Measurements from ENCODE around the gene ARMCX1. TPM values are rescaled to one million over a fixed set of nuclear protein-coding genes. Genes with fewer than 3 reads are reported as not detected.

ARMCX1 gene
- total and polyA plus RNA-seq, 10 of the 15 experiments (the other 5 are each of a cell fraction or from before 2014, with no cell fraction given) = 0.02 to 0.07 (median 0.05) TPM; not detected in 7

DNA sequence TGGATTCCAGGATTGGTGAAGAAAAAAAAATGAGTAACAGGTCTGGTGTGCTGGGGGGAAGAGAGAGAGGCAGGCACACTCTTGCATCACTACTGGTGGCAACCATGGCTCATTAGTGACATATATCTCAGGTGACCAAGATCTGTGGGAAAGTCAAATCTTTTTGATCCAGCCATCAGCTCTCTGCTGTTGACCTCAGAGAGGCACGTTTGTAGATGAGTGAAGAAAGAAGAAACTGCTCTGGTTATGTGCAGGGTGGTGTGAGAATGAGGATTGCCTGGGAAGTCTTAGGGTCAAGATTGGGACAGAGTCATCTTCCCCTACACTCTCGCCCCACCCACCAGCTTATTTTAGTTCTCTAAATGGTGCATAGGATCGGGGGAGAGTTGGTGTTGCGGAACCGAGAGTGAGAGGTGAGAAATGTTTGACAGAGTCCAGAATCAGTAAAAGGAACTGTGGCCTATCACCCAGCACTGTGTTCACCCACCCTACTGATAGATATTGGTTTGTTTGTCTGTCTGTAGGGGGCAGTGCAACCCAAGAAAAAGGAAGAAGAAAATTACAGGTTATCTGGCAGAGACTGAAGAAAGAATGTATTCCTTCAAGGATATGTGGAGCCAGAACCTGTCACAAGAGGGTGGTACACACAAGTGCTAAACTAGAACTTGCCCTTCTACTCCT lies 45.5 kb downstream of the ARMCX1 start (continued):
- TF ChIP-seq NKRF (conservative IDR thresholded peaks at IDR 0.05) (no peak), BCL11A (IDR thresholded peaks at IDR 0.05; ENCODE audit: low read depth, low read length) (no peak), MAX (IDR thresholded peaks at IDR 0.05; ENCODE audit: low read depth, low read length) (no peak), STAT3 (IDR thresholded peaks at IDR 0.05; ENCODE audit: low read depth, low read length) (no peak), BMI1 (IDR thresholded peaks at IDR 0.05; ENCODE audit: borderline replicate concordance) (no peak), LARP7 (IDR thresholded peaks at IDR 0.05) (no peak), FOXM1 (IDR thresholded peaks at IDR 0.05; ENCODE audit: low read depth, low read length) (no peak), HCFC1 (IDR thresholded peaks at IDR 0.05; ENCODE audit: low read length) (no peak), MXI1 (IDR thresholded peaks at IDR 0.05; ENCODE audit: low read depth, low read length) (no peak), NR2F1 (conservative IDR thresholded peaks at IDR 0.05) (peak; percentile 51; the same call in 1 of the 2 replicates), RELA (IDR thresholded peaks at IDR 0.05; ENCODE audit: borderline replicate concordance, partially characterized antibody) (no peak), ZNF207 (IDR thresholded peaks at IDR 0.05; ENCODE audit: borderline replicate concordance) (no peak), CREM (IDR thresholded peaks at IDR 0.05; ENCODE audit: low read depth) (no peak), ZNF592 (IDR thresholded peaks at IDR 0.05) (no peak)
- TF ChIP-seq, protein P1, sequence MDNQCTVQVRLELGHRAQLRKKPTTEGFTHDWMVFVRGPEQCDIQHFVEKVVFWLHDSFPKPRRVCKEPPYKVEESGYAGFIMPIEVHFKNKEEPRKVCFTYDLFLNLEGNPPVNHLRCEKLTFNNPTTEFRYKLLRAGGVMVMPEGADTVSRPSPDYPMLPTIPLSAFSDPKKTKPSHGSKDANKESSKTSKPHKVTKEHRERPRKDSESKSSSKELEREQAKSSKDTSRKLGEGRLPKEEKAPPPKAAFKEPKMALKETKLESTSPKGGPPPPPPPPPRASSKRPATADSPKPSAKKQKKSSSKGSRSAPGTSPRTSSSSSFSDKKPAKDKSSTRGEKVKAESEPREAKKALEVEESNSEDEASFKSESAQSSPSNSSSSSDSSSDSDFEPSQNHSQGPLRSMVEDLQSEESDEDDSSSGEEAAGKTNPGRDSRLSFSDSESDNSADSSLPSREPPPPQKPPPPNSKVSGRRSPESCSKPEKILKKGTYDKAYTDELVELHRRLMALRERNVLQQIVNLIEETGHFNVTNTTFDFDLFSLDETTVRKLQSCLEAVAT (IDR thresholded peaks at IDR 0.05) = no peak
- TF ChIP-seq, protein P2, sequence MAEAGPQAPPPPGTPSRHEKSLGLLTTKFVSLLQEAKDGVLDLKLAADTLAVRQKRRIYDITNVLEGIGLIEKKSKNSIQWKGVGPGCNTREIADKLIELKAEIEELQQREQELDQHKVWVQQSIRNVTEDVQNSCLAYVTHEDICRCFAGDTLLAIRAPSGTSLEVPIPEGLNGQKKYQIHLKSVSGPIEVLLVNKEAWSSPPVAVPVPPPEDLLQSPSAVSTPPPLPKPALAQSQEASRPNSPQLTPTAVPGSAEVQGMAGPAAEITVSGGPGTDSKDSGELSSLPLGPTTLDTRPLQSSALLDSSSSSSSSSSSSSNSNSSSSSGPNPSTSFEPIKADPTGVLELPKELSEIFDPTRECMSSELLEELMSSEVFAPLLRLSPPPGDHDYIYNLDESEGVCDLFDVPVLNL (IDR thresholded peaks at IDR 0.05; ENCODE audit: low read depth, low read length) = no peak
- TF ChIP-seq, protein P3, sequence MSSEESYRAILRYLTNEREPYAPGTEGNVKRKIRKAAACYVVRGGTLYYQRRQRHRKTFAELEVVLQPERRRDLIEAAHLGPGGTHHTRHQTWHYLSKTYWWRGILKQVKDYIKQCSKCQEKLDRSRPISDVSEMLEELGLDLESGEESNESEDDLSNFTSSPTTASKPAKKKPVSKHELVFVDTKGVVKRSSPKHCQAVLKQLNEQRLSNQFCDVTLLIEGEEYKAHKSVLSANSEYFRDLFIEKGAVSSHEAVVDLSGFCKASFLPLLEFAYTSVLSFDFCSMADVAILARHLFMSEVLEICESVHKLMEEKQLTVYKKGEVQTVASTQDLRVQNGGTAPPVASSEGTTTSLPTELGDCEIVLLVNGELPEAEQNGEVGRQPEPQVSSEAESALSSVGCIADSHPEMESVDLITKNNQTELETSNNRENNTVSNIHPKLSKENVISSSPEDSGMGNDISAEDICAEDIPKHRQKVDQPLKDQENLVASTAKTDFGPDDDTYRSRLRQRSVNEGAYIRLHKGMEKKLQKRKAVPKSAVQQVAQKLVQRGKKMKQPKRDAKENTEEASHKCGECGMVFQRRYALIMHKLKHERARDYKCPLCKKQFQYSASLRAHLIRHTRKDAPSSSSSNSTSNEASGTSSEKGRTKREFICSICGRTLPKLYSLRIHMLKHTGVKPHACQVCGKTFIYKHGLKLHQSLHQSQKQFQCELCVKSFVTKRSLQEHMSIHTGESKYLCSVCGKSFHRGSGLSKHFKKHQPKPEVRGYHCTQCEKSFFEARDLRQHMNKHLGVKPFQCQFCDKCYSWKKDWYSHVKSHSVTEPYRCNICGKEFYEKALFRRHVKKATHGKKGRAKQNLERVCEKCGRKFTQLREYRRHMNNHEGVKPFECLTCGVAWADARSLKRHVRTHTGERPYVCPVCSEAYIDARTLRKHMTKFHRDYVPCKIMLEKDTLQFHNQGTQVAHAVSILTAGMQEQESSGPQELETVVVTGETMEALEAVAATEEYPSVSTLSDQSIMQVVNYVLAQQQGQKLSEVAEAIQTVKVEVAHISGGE (CRISPR knock-in tag; IDR thresholded peaks at IDR 0.05) = no peak

All from GM12878 (cell line).